ENCODE results near the gene SHKBP1. TPM values are rescaled to one million over a fixed set of nuclear protein-coding genes. Genes with fewer than 3 reads are reported as not detected.

The SHKBP1 gene
- total and polyA plus RNA-seq, 9 of the 15 experiments (the other 6 are each of a cell fraction or from before 2014, with no cell fraction given), result 1.2 to 58.1 (median 22.3) TPM

- TF ChIP-seq HMGN3 (IDR thresholded peaks at IDR 0.05; ENCODE audit: borderline replicate concordance, extremely low read depth, insufficient read length, low read depth, low read length) (peak; percentile 85), SP1 (CRISPR knock-in tag; IDR thresholded peaks at IDR 0.05) (peak; percentile 98), EGR1 (conservative IDR thresholded peaks at IDR 0.05) (peak; percentile 98), L3MBTL2 (IDR thresholded peaks at IDR 0.05) (peak; percentile 87), ZNF785 (CRISPR knock-in tag; IDR thresholded peaks at IDR 0.05) (no peak), MYNN (IDR thresholded peaks at IDR 0.05) (no peak), MYNN (CRISPR knock-in tag; IDR thresholded peaks at IDR 0.05) (no peak), GTF2E2 (tag; IDR thresholded peaks at IDR 0.05) (no peak), CREB3L1 (IDR thresholded peaks at IDR 0.05; ENCODE audit: borderline replicate concordance, low read depth) (peak; percentile 37; the same call in 1 of the 2 replicates), NEUROD1 (IDR thresholded peaks at IDR 0.05; ENCODE audit: borderline replicate concordance, low read depth, low read length, partially characterized antibody) (peak; percentile 8), KDM5B (IDR thresholded peaks at IDR 0.05; ENCODE audit: insufficient replicate concordance, low read depth, low read length) (peak; percentile 66), MCM5 (IDR thresholded peaks at IDR 0.05; ENCODE audit: low read depth) (no peak), CREB1 (IDR thresholded peaks at IDR 0.05) (peak; percentile 28; the same call in 1 of the 2 replicates), CREB1 (CRISPR knock-in tag; IDR thresholded peaks at IDR 0.05) (peak; percentile 73), CBX5 (IDR thresholded peaks at IDR 0.05; ENCODE audit: borderline replicate concordance, low read depth) (no peak), FIP1L1 (IDR thresholded peaks at IDR 0.05; ENCODE audit: low read depth, low read length, poor library complexity, severe bottlenecking) (no peak), FOXA1 (IDR thresholded peaks at IDR 0.05; ENCODE audit: borderline replicate concordance) (no peak), PTTG1 (tag; IDR thresholded peaks at IDR 0.05; ENCODE audit: low read depth) (no peak), CEBPG (CRISPR knock-in tag; IDR thresholded peaks at IDR 0.05) (0 out of 2 replicates have a peak, but pooled peaks have one; percentile 44), CEBPG (tag; conservative IDR thresholded peaks at IDR 0.05 in 1 of 2, IDR thresholded peaks at IDR 0.05 in 1 of 2) (no peak), VEZF1 (CRISPR knock-in tag; IDR thresholded peaks at IDR 0.05) (peak; percentile 92), GMEB1 (CRISPR knock-in tag; IDR thresholded peaks at IDR 0.05) (0 out of 2 replicates have a peak, but pooled peaks have one; percentile 25), NCOA6 (IDR thresholded peaks at IDR 0.05) (peak; percentile 54; the same call in 1 of the 2 replicates), MBD2 (IDR thresholded peaks at IDR 0.05; ENCODE audit: borderline replicate concordance, low read depth) (peak; percentile 41; the same call in 1 of the 2 replicates)
Observed at GRCh38 chr19:40570313-40571004, 6.2 kb upstream of the SHKBP1 start (continued).

Measured in K562 (cell line).